ENCODE results near the gene CDK6.

The CDK6 gene

DNA sequence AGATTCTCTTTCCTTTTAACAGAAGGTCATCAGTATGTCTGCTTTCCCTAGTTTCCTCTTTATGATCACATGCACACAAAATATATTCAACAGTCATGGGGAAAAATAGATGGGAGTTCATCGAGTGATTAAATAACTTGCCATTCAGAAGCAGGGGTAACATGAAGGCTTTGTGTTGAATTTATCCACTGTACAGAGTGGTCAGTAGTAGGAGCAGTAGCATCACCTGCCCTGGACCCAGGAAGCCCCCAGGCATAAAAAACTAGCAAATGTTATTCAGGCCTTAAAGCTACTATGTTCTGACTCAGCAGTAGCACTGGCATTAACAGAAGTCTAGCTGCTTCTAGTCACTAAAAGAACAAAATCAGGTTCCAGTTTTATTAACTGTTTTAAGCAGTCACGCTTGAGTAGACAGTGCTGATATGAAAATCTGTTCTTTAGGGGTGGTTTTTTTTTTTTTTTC, 214.8 kb downstream of the CDK6 start:
- Histone ChIP-seq H3K18ac (ENCODE audit: low read length) (no peak overlapping the region), H3K9me3 (replicated peaks in 1 of 2; ENCODE audit: control insufficient read depth in 2 of 2, insufficient read depth in 1 of 2, low read depth in 1 of 2, low read length in 2 of 2) (peaks cover 0 to 8% of the 10 kb centered on the region in 2 donors), H3K79me1 (ENCODE audit: low read depth, low read length) (no peaks in the 10 kb centered on the region), H2AFZ (ENCODE audit: low read length) (no peak overlapping the region), H4K8ac (ENCODE audit: low read depth, low read length) (no peak overlapping the region), H4K91ac (ENCODE audit: low read depth, low read length, poor library complexity) (no peak overlapping the region), H3K4ac (ENCODE audit: low read length) (no peak overlapping the region), H3K27ac (replicated peaks; ENCODE audit: low read length) (no peak overlapping the region), H3K14ac (ENCODE audit: low read length) (no peak overlapping the region), H3K36me3 (replicated peaks in 1 of 2; ENCODE audit: control insufficient read depth in 2 of 2, insufficient read depth in 2 of 2, low read length in 2 of 2) (peaks cover 0 to 21% of the 10 kb centered on the region in 2 donors), H3K4me1 (ENCODE audit: control insufficient read depth in 2 of 2, insufficient read depth in 1 of 2, low read depth in 1 of 2, low read length in 2 of 2) (no peaks in the 10 kb centered on the region), H3K4me3 (ENCODE audit: low read length in 2 of 2) (no peak overlapping the region), H3K4me2 (ENCODE audit: insufficient read depth, low read length, poor library complexity, severe bottlenecking) (no peak overlapping the region), H3K9ac (ENCODE audit: low read depth, low read length, poor library complexity) (no peak overlapping the region), H3K23ac (ENCODE audit: low read depth, low read length, poor library complexity) (no peak overlapping the region), H2BK12ac (ENCODE audit: low read length) (no peak overlapping the region), H2AK5ac (ENCODE audit: low read depth, low read length) (no peak overlapping the region), H2BK5ac (ENCODE audit: low read length) (no peak overlapping the region), H2BK120ac (ENCODE audit: low read depth, low read length) (no peak overlapping the region), H3K27me3 (ENCODE audit: control insufficient read depth in 3 of 3, insufficient read depth in 3 of 3, low read depth in 1 of 3, low read length in 3 of 3) (no peaks in the 10 kb centered on the region), H2BK15ac (ENCODE audit: low read length) (no peak overlapping the region)
- WGBS, 2 donors (ENCODE audit: extremely low coverage in 2 of 2, insufficient read length in 2 of 2, insufficient replicate concordance in 1 of 2): no CpG with 5 or more reads among the region's 2 CpGs
- no peak for DNase-seq (ENCODE audit: low spot score)

DNA sequence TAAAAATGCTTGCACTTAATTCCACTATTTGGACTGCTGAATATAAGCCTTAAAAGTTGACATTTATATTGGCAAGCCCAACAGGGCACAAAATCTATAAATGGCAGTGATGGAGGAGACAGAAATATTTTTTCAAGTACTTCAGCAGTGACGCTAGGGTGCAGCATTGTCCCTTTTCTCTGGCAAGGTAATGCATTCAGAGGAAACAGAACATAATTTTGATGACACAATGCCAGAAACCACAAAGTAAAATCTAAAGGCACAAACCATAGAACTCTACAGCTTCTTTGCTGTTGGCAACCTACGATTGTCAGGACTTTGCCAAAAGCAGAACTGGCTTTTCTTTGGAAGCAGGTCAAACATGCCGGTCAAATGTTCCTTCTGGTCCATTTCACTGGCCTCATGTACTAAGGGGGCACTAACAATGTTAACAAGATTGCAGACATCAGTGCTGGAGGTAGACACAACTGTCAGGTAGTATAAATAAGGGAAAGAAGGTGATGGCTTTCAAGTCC, 215.3 kb downstream of the CDK6 start:
- Histone ChIP-seq H2BK5ac (ENCODE audit: low read length) (no peak overlapping the region), H3K18ac (ENCODE audit: low read length) (no peak overlapping the region), H3K4me3 (ENCODE audit: low read length in 2 of 2) (no peak overlapping the region), H3K79me1 (ENCODE audit: low read depth, low read length) (no peaks in the 10 kb centered on the region), H2AK5ac (ENCODE audit: low read depth, low read length) (no peak overlapping the region), H3K27me3 (ENCODE audit: control insufficient read depth in 3 of 3, insufficient read depth in 3 of 3, low read depth in 1 of 3, low read length in 3 of 3) (no peaks in the 10 kb centered on the region), H3K27ac (replicated peaks; ENCODE audit: low read length) (no peak overlapping the region), H2BK12ac (ENCODE audit: low read length) (no peak overlapping the region), H2AFZ (ENCODE audit: low read length) (peak overlapping the region; percentile 13), H2BK120ac (ENCODE audit: low read depth, low read length) (no peak overlapping the region), H3K4ac (ENCODE audit: low read length) (no peak overlapping the region), H4K91ac (ENCODE audit: low read depth, low read length, poor library complexity) (no peak overlapping the region), H4K8ac (ENCODE audit: low read depth, low read length) (no peak overlapping the region), H2BK15ac (ENCODE audit: low read length) (no peak overlapping the region), H3K9me3 (replicated peaks in 1 of 2; ENCODE audit: control insufficient read depth in 2 of 2, insufficient read depth in 1 of 2, low read depth in 1 of 2, low read length in 2 of 2) (peaks cover 0 to 8% of the 10 kb centered on the region in 2 donors), H3K4me2 (ENCODE audit: insufficient read depth, low read length, poor library complexity, severe bottlenecking) (no peak overlapping the region), H3K23ac (ENCODE audit: low read depth, low read length, poor library complexity) (no peak overlapping the region), H3K9ac (ENCODE audit: low read depth, low read length, poor library complexity) (no peak overlapping the region), H3K14ac (ENCODE audit: low read length) (no peak overlapping the region), H3K4me1 (ENCODE audit: control insufficient read depth in 2 of 2, insufficient read depth in 1 of 2, low read depth in 1 of 2, low read length in 2 of 2) (no peaks in the 10 kb centered on the region), H3K36me3 (replicated peaks in 1 of 2; ENCODE audit: control insufficient read depth in 2 of 2, insufficient read depth in 2 of 2, low read length in 2 of 2) (peaks cover 0 to 26% of the 10 kb centered on the region in 2 donors)
- no CpG with 5 or more reads among the region's 3 CpGs for WGBS, 2 donors (ENCODE audit: extremely low coverage in 2 of 2, insufficient read length in 2 of 2, insufficient replicate concordance in 1 of 2)
- peak; percentile 23 for DNase-seq (ENCODE audit: low spot score)

DNA sequence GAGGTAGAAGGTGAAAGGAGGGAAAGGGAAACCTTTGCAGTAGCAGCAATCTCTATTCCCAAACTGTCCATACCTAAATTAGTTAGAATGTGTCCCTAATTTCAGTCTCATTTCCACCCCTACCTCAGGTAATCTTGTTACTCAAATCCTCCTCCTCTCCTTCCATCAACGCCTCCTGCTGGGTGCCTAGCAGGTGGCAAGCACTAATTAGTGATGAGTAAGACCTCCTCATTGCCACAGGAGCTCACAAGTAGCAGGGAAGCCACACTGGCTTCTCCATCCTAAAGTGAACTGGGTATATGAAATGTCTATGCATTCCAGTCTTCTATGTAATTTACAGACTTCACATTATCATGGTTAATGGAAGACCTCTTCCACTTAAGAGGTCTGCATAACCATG, 220.5 kb downstream of the CDK6 start:
- Histone ChIP-seq H3K79me1 (ENCODE audit: low read depth, low read length) (no peaks in the 10 kb centered on the region), H3K27ac (replicated peaks; ENCODE audit: low read length) (no peak overlapping the region), H2BK5ac (ENCODE audit: low read length) (no peak overlapping the region), H3K14ac (ENCODE audit: low read length) (no peak overlapping the region), H3K36me3 (replicated peaks in 1 of 2; ENCODE audit: control insufficient read depth in 2 of 2, insufficient read depth in 2 of 2, low read length in 2 of 2) (peaks cover 0 to 54% of the 10 kb centered on the region in 2 donors), H2BK120ac (ENCODE audit: low read depth, low read length) (no peak overlapping the region), H4K8ac (ENCODE audit: low read depth, low read length) (no peak overlapping the region), H2AFZ (ENCODE audit: low read length) (no peak overlapping the region), H3K9ac (ENCODE audit: low read depth, low read length, poor library complexity) (no peak overlapping the region), H2BK12ac (ENCODE audit: low read length) (no peak overlapping the region), H3K4me3 (ENCODE audit: low read length in 2 of 2) (no peak overlapping the region), H3K18ac (ENCODE audit: low read length) (no peak overlapping the region), H2AK5ac (ENCODE audit: low read depth, low read length) (no peak overlapping the region), H3K4ac (ENCODE audit: low read length) (no peak overlapping the region), H4K91ac (ENCODE audit: low read depth, low read length, poor library complexity) (no peak overlapping the region), H3K4me1 (ENCODE audit: control insufficient read depth in 2 of 2, insufficient read depth in 1 of 2, low read depth in 1 of 2, low read length in 2 of 2) (no peaks in the 10 kb centered on the region), H3K27me3 (ENCODE audit: control insufficient read depth in 3 of 3, insufficient read depth in 3 of 3, low read depth in 1 of 3, low read length in 3 of 3) (no peaks in the 10 kb centered on the region), H3K23ac (ENCODE audit: low read depth, low read length, poor library complexity) (no peak overlapping the region), H2BK15ac (ENCODE audit: low read length) (no peak overlapping the region), H3K4me2 (ENCODE audit: insufficient read depth, low read length, poor library complexity, severe bottlenecking) (no peak overlapping the region), H3K9me3 (replicated peaks in 1 of 2; ENCODE audit: control insufficient read depth in 2 of 2, insufficient read depth in 1 of 2, low read depth in 1 of 2, low read length in 2 of 2) (no peaks in the 10 kb centered on the region)
- DNase-seq (ENCODE audit: low spot score): no peak
- no CpG with 5 or more reads among the region's 1 CpG for WGBS, 2 donors (ENCODE audit: extremely low coverage in 2 of 2, insufficient read length in 2 of 2, insufficient replicate concordance in 1 of 2)

DNA sequence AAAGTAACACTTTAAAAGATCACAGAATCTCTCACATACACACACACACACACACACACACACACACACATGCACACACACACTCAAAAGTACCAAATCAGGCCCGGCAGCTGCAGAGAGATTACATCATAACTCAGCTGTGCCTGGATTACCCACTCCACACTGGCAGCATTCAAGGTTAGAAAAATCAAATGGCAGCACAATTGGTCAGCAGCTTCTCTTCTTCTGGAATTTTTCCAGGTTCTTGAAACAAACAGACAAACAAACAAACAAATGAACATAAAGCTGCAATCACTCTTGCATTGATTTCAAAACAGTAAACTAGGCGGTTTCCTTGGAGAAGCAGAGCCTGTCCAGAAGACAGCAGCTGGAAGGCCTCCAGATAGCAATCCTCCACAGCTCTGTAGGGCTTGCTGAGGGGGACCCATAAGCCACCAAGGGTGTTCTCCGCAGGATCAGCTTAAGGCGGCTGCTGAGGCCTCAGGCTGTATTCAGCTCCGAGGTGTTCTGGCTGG, 221.7 kb downstream of the CDK6 start:
- Histone ChIP-seq H3K27me3 (ENCODE audit: control insufficient read depth in 3 of 3, insufficient read depth in 3 of 3, low read depth in 1 of 3, low read length in 3 of 3) (no peaks in the 10 kb centered on the region), H3K27ac (replicated peaks; ENCODE audit: low read length) (no peak overlapping the region), H3K4me3 (ENCODE audit: low read length in 2 of 2) (no peak overlapping the region), H3K9ac (ENCODE audit: low read depth, low read length, poor library complexity) (no peak overlapping the region), H3K4me2 (ENCODE audit: insufficient read depth, low read length, poor library complexity, severe bottlenecking) (no peak overlapping the region), H4K91ac (ENCODE audit: low read depth, low read length, poor library complexity) (no peak overlapping the region), H3K4ac (ENCODE audit: low read length) (no peak overlapping the region), H3K9me3 (replicated peaks in 1 of 2; ENCODE audit: control insufficient read depth in 2 of 2, insufficient read depth in 1 of 2, low read depth in 1 of 2, low read length in 2 of 2) (no peaks in the 10 kb centered on the region), H2BK12ac (ENCODE audit: low read length) (no peak overlapping the region), H2BK15ac (ENCODE audit: low read length) (no peak overlapping the region), H2BK5ac (ENCODE audit: low read length) (no peak overlapping the region), H2BK120ac (ENCODE audit: low read depth, low read length) (no peak overlapping the region), H3K23ac (ENCODE audit: low read depth, low read length, poor library complexity) (no peak overlapping the region), H2AK5ac (ENCODE audit: low read depth, low read length) (no peak overlapping the region), H3K36me3 (replicated peaks in 1 of 2; ENCODE audit: control insufficient read depth in 2 of 2, insufficient read depth in 2 of 2, low read length in 2 of 2) (peaks cover 0 to 54% of the 10 kb centered on the region in 2 donors), H3K18ac (ENCODE audit: low read length) (no peak overlapping the region), H4K8ac (ENCODE audit: low read depth, low read length) (no peak overlapping the region), H3K14ac (ENCODE audit: low read length) (no peak overlapping the region), H3K4me1 (ENCODE audit: control insufficient read depth in 2 of 2, insufficient read depth in 1 of 2, low read depth in 1 of 2, low read length in 2 of 2) (no peaks in the 10 kb centered on the region), H2AFZ (ENCODE audit: low read length) (no peak overlapping the region), H3K79me1 (ENCODE audit: low read depth, low read length) (no peaks in the 10 kb centered on the region)
- WGBS, 2 donors (ENCODE audit: extremely low coverage in 2 of 2, insufficient read length in 2 of 2, insufficient replicate concordance in 1 of 2): no CpG with 5 or more reads among the region's 5 CpGs
- no peak for DNase-seq (ENCODE audit: low spot score)

Measured in neuronal stem cell (in vitro differentiated cells).